ENCODE data around the gene RNF224. TPM values are rescaled to one million over a fixed set of nuclear protein-coding genes. Genes with fewer than 3 reads are reported as not detected.

RNF224 gene
- total RNA-seq, 1 experiment from 2014 or later = 0.30 TPM

- intact Hi-C loops (cut with micrococcal nuclease) = loop anchor here (1.0 kb wide), 1 partner anchor 14 kb away; the partner anchor contains the start of gene TUBB4B
- ATAC-seq (peak; percentile 86), DNase-seq (ENCODE audit: low read depth, low spot score) (no peak)
- ChIA-PET CTCF (interaction anchor here (1.0 to 1.5 kb wide), 6 partner anchors 14 to 187 kb away, joined by 3 to 6 read pairs (median 4); partner anchors contain the start of genes ANAPC2, NRARP, SSNA1 and TUBB4B), POLR2A (interaction anchor here (0.6 to 5.9 kb wide), 5 partner anchors 10 to 64 kb away, joined by 3 to 39 read pairs (median 5); partner anchors contain the start of genes TOR4A and TUBB4B), RAD21 (ENCODE audit: low non-redundant PET in 1 of 2, low total read pairs in 2 of 2, uncharacterized antibody in 2 of 2, unreplicated experiment in 2 of 2) (no interaction called here)
- H3K9ac ChIP-seq (ENCODE audit: low read length) = peak within 1 kb of the TSS; percentile 88
- no peaks in the 10 kb centered on the region for H3K27me3 ChIP-seq (ENCODE audit: insufficient read depth, low read length)
- H3K9me3 ChIP-seq (ENCODE audit: control insufficient read depth in 1 of 2, insufficient read depth in 1 of 2, low read depth in 1 of 2, low read length in 2 of 2) = no peaks in the 10 kb centered on the region
- H3K4me1 ChIP-seq (ENCODE audit: control insufficient read depth in 1 of 2, insufficient read depth in 2 of 2, low read length in 2 of 2) = peaks cover 21 to 42% of the 10 kb centered on the region in 2 experiments
- H3K4me3 ChIP-seq (replicated peaks in 1 of 2; ENCODE audit: low read depth in 1 of 2, low read length in 2 of 2) = peak within 1 kb of the TSS; percentile 97 to 100
- peak within 1 kb of the TSS; percentile 93 for H3K4me2 ChIP-seq (ENCODE audit: low read length)
- H3K9me2 ChIP-seq (ENCODE audit: insufficient read depth) = no peaks in the 10 kb centered on the region
- H3K79me2 ChIP-seq (ENCODE audit: insufficient read depth, low read length) = peaks cover 36% of the 10 kb centered on the region
- peak within 1 kb of the TSS; percentile 91 for H3K27ac ChIP-seq (ENCODE audit: low read depth, low read length)
- H4K20me1 ChIP-seq (ENCODE audit: insufficient read depth) = no peaks in the 10 kb centered on the region
- peak within 1 kb of the TSS; percentile 45 for H2AFZ ChIP-seq (ENCODE audit: low read depth, low read length, poor library complexity, severe bottlenecking)
- TF ChIP-seq EGR1 (IDR thresholded peaks at IDR 0.05; ENCODE audit: low read depth) = no peak
- peak; percentile 21 for TF ChIP-seq ZBTB33 (IDR thresholded peaks at IDR 0.05; ENCODE audit: extremely low read depth, insufficient replicate concordance, low read length)
- peak; percentile 67 for TF ChIP-seq YY1 (IDR thresholded peaks at IDR 0.05; ENCODE audit: extremely low read depth, insufficient replicate concordance, low read depth, low read length)
- TF ChIP-seq ATF3 (IDR thresholded peaks at IDR 0.05) = no peak
- no peak for TF ChIP-seq EZH2phosphoT487 (IDR thresholded peaks at IDR 0.05; ENCODE audit: borderline replicate concordance)
- TF ChIP-seq ELF1 (IDR thresholded peaks at IDR 0.05; ENCODE audit: borderline replicate concordance, low read depth) = no peak
- TF ChIP-seq EZH2 (IDR thresholded peaks at IDR 0.05) = no peak
- no peak for TF ChIP-seq REST (IDR thresholded peaks at IDR 0.05; ENCODE audit: low read depth)
- TF ChIP-seq JUND (IDR thresholded peaks at IDR 0.05) = no peak
- TF ChIP-seq FOSL1 (IDR thresholded peaks at IDR 0.05; ENCODE audit: low read depth) = no peak
- no peak for TF ChIP-seq SIN3A (IDR thresholded peaks at IDR 0.05; ENCODE audit: low read depth)
- TF ChIP-seq CTCF (IDR thresholded peaks at IDR 0.05 in 2 of 3, conservative IDR thresholded peaks at IDR 0.05 in 1 of 3; ENCODE audit: borderline replicate concordance in 1 of 3, insufficient read depth in 1 of 3, low read depth in 2 of 3, low read length in 2 of 3) = no peak
- TF ChIP-seq ZNF274 (IDR thresholded peaks at IDR 0.05; ENCODE audit: low read depth, low read length) = no peak
- TF ChIP-seq POLR2A (IDR thresholded peaks at IDR 0.05; ENCODE audit: borderline replicate concordance, extremely low read depth, insufficient read depth, insufficient read length) = peak; percentile 50
- no peak for TF ChIP-seq SRF (IDR thresholded peaks at IDR 0.05; ENCODE audit: low read depth)
- peak; percentile 39 for TF ChIP-seq TCF7L2 (IDR thresholded peaks at IDR 0.05; ENCODE audit: borderline replicate concordance, extremely low read depth, insufficient read depth, insufficient read length)
- TF ChIP-seq POLR2AphosphoS5 (IDR thresholded peaks at IDR 0.05; ENCODE audit: low read depth, low read length) = peak; percentile 81
- BruUV-seq (replicated peaks) = no TSS peak
- H3K36me3 ChIP-seq (ENCODE audit: control insufficient read depth in 1 of 2, insufficient read depth in 2 of 2, low read length in 2 of 2) = peaks cover 17 to 22% of the 10 kb centered on the region in 2 experiments
Observed at GRCh38 chr9:137254624-137255447, 27.5 kb downstream of the RNF224 start, which contains the start of gene NELFB. Gene NELFB (plus strand): TSS chr9:137255327.

All from HCT116 (cell line).